ENCODE results near the gene ANKRD11. TPM values are rescaled to one million over a fixed set of nuclear protein-coding genes. Genes with fewer than 3 reads are reported as not detected.
A peak's percentile ranks its signal among the peaks of the same experiment; 100 is the strongest.

Gene ANKRD11
- total RNA-seq, 2 experiments from 2014 or later: 184 to 235 TPM

DNA sequence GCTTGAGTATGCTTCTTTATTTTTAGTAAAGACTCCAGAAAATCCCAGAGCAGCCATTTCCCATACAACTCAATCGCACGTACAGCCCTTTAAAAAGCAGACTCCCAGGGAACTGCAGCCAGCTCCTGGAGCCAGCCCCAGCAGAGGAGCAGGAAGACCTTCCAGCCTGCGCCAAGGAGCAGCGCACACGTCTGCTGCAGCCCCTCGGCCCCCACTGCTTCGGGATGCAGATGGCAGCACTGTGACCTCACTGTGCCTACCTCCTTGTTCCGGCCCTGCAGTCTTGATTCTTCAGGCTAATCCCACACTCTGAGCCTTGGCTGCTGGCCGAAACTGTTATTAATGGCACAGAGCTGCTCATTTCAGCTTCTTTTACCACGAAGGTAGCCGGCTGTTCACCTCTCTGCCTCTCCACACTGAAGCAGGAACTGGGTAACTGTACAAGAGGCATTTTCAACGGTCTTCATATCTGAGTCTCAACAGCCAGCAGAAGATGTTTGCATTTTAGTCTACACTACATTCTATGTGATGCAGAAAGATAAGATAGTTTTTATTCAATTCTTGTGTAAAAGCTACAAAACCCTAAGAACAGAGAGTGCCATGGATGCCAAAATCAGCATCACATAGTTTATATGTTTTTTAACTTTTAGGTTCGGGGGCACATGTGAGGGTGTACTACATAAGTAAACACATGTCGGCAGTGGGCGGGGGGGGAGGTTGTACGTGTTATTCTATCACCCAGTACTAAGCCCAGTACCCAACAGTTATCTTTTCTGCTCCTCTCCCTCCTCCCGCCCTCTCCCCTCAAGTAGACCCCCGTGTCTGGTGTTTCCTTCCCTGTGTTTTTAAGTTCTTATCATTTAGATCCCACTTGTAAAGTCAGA is 130.9 kb downstream of the ANKRD11 start:
- Mint-ChIP-seq H3K27me3 (no peaks in the 10 kb centered on the region), H3K4me1 (peaks cover 92% of the 10 kb centered on the region)

DNA sequence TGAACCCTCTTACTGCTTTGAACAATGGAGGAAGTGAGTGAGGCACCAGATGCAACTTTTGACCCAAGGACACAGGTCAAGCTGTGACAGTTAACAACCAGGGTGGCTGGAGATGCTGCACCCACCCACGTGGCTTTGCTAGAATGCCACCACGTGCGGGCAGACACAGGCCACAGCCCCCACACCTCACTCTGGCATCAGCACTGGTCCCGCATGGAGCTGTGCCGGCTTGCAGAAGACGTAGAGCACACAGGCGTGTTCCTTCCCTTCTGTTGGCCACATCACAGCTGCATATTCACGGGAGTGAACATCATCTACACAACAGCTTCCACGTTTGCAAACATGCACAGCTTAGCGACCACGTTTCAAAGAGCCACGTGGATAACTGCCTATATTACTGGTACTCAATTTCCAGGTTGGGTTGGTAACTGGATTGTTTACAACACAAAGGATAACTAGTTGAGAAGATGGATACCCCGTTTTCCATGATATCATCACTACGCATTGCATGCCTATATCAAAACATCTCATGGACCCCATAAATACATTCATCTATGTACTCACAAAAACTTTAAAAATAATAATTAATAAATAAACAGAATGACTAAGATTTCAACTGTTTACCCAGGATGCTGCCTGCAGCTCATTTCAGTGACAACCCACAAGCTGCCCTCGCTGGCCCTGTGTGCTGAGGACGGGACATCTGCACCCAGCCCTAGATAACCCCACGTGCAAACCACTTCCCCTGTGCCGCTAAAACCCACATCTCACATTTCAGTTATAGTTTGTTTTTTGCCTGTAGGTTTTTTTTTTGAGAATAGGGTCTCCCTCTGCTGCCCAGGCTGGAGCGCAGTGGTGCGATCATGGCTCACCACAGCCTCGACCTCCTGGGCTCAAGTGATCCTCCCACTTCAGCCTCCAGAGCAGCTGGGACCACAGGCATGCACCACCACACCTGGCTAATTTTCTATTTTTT is 132.0 kb downstream of the ANKRD11 start:
- H3K9me3 Mint-ChIP-seq (ENCODE audit: low read depth): no peaks in the 10 kb centered on the region
- CTCF ChIA-PET: interaction anchor here (1.0 to 2.5 kb wide), 9 partner anchors 11 to 199 kb away, joined by 3 to 11 read pairs (median 4); no protein-coding TSS in a partner anchor
- H3K36me3 Mint-ChIP-seq: peaks cover 21% of the 10 kb centered on the region
- peak; percentile 89 for DNase-seq
- peak overlapping the region; percentile 69 for H3K4me3 Mint-ChIP-seq
- peaks cover 89% of the 10 kb centered on the region for H3K4me1 Mint-ChIP-seq
- no peaks in the 10 kb centered on the region for H3K27me3 Mint-ChIP-seq
- peak overlapping the region; percentile 89 for H3K27ac Mint-ChIP-seq
- peak; percentile 52 for ATAC-seq

More for the DNA sequence above, 130.9 kb downstream of the ANKRD11 start:
- CTCF ChIA-PET: interaction anchor here (1.2 to 2.5 kb wide), 8 partner anchors 12 to 197 kb away, joined by 3 to 11 read pairs (median 3); no protein-coding TSS in a partner anchor
- DNase-seq (no peak), ATAC-seq (no peak)
- Mint-ChIP-seq H3K4me3 (peak overlapping the region; percentile 69), H3K36me3 (peaks cover 21% of the 10 kb centered on the region), H3K9me3 (ENCODE audit: low read depth) (no peaks in the 10 kb centered on the region), H3K27ac (peak overlapping the region; percentile 89)

DNA sequence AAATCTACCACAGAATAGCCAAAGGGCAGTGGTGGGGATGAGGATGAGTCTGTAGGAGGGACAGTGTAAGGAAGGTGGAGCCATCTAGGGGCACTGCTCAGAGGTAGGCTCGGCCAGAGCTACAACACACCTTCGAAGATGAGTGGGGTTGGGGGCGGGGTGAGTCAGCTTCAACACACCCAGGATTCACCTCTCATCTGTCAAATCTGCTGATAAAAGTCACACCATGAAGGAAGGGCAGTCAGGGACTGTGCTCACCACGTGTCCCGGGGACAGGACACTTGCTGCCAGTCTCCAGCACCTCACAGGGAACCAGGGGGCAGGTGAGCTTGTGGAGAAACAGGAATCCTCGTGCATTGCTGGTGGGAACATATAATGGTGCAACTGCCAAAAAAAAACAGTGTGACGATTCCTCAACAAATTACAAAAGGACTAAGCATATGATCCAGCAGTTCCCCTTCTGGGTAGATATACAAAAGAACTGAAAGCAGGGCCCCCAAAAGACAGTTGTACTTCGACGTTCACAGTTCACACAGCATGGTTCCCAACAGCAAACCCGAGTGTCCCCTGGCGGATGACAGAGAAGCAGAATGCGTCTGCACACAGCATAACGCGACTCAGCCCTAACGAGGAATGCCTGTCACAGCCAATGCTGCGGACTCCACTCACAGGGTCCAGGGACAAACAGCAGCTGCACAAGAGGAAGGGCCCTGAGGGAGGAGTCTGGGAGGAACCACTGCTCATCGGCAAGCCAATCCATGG is 133.1 kb downstream of the ANKRD11 start:
- ATAC-seq: no peak
- Mint-ChIP-seq H3K27ac (peak overlapping the region; percentile 89), H3K4me1 (peaks cover 90% of the 10 kb centered on the region), H3K36me3 (peaks cover 27% of the 10 kb centered on the region), H3K27me3 (no peaks in the 10 kb centered on the region), H3K4me3 (peak overlapping the region; percentile 48), H3K9me3 (ENCODE audit: low read depth) (no peaks in the 10 kb centered on the region)
- CTCF ChIA-PET: interaction anchor here (0.6 to 2.5 kb wide), 8 partner anchors 11 to 66 kb away, joined by 3 to 11 read pairs (median 4); no protein-coding TSS in a partner anchor
- peak; percentile 65 for DNase-seq

DNA sequence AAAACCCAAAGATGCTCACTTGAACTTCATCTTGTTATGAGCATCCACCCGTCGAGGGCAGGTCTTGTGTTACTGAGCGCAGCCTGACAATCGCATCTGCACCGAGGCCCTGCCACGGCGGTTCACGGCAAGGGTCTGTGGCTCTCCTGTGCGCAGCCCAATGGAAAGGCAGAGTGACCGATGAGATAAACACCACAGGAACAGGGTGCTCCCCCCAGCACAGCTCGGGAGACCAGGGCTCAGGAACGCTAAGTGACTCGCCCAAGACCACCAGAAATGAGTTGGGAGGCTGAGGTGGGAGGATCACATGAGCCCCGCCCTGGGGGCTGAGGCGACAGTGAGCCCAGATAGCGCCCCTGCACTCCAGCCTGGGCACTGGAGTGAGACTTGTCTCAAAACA is 134.7 kb downstream of the ANKRD11 start:
- peak overlapping the region; percentile 66 for H3K27ac Mint-ChIP-seq
- DNase-seq: no peak
- no peak for ATAC-seq
- H3K36me3 Mint-ChIP-seq: peaks cover 32% of the 10 kb centered on the region
- no peaks in the 10 kb centered on the region for H3K27me3 Mint-ChIP-seq
- CTCF ChIA-PET: interaction anchor here (1.4 kb wide), 1 partner anchor 23 kb away, joined by 4 read pairs; no protein-coding TSS in a partner anchor
- H3K4me1 Mint-ChIP-seq: peaks cover 89% of the 10 kb centered on the region
- H3K9me3 Mint-ChIP-seq (ENCODE audit: low read depth): no peaks in the 10 kb centered on the region
- no peak overlapping the region for H3K4me3 Mint-ChIP-seq

DNA sequence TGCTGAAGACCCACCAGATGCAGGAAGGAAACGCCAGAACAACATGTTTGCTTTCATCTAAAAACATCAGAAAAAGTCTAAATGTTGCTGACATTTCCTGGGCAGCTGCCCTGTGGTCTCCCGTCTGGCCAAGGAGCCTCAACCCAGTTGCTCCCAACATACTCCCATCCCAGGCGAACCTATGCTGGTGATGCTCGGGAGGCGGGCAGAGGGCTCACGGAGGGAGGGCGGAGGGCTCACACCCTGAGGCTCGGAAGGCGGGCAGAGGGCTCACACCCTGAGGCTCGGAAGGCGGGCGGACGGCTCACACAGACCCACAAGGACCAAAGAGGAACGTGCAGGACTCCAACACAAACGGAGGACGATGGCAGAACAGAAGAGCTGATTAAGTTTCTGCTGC is 135.4 kb downstream of the ANKRD11 start:
- peaks cover 31% of the 10 kb centered on the region for H3K36me3 Mint-ChIP-seq
- no peaks in the 10 kb centered on the region for H3K9me3 Mint-ChIP-seq (ENCODE audit: low read depth)
- DNase-seq: no peak
- H3K27ac Mint-ChIP-seq: no peak overlapping the region
- no peak for ATAC-seq
- H3K4me1 Mint-ChIP-seq: peaks cover 89% of the 10 kb centered on the region
- CTCF ChIA-PET: no interaction called here
- no peaks in the 10 kb centered on the region for H3K27me3 Mint-ChIP-seq
- H3K4me3 Mint-ChIP-seq: no peak overlapping the region

DNA sequence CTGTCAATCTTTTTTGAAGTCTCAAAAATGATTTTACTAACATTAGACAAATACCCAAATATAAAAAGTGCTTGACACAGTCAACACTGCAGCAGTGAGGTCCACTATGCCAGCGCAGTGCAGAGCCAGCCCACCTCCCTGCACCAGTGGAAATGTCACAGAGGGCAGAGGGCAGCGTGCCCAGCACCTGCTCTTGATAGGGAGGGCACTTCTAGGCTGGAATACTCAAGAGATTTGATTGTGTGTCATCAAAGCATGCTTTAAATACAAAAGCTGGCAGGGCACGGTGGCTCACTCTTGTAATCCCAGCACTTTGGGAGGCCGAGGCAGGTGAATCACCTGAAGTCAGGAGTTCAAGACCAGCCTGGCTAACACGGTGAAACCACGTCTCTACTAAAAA is 136.0 kb downstream of the ANKRD11 start:
- H3K4me3 Mint-ChIP-seq: no peak overlapping the region
- peaks cover 28% of the 10 kb centered on the region for H3K36me3 Mint-ChIP-seq
- H3K27me3 Mint-ChIP-seq: no peaks in the 10 kb centered on the region
- no peak for DNase-seq
- H3K9me3 Mint-ChIP-seq (ENCODE audit: low read depth): no peaks in the 10 kb centered on the region
- ATAC-seq: no peak
- H3K27ac Mint-ChIP-seq: no peak overlapping the region
- peaks cover 89% of the 10 kb centered on the region for H3K4me1 Mint-ChIP-seq
- CTCF ChIA-PET: interaction anchor here (1.4 kb wide), 1 partner anchor 12 kb away, joined by 4 read pairs; no protein-coding TSS in a partner anchor

DNA sequence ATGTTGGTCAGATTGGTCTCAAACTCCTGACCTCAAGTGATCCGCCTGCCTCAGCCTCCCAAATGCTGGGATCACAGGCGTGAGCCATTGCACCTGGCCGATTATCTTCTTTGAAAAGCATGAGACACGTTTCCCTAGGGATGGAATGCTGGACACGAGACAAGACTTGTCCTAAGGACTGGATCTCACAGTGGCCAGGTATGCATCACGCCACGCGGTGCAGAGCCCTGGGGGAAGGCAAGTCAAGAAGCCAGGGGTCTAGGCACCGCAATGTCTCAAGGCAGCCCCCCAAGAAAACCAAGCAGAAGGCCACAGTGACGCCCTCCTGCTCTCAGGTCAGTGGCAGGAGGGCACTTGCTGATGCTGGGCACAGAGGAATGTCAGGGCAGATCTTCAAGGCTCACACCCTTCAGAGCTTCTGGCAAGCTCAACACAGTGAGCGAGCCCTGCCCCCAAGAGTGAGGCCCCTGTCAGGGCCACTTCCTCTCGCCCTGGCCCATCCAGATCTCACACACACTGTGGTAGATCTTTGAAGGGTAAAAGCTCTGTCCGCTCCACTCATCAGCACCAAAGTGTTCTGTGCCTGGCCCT is 138.2 kb downstream of the ANKRD11 start:
- CTCF ChIA-PET: interaction anchor here (1.7 kb wide), 1 partner anchor 157 kb away, joined by 6 read pairs; the partner anchor contains the start of gene SPG7
- H3K27ac Mint-ChIP-seq: peak overlapping the region; percentile 72
- ATAC-seq: peak; percentile 38
- no peak for DNase-seq
- peaks cover 24% of the 10 kb centered on the region for H3K36me3 Mint-ChIP-seq
- H3K9me3 Mint-ChIP-seq (ENCODE audit: low read depth): no peaks in the 10 kb centered on the region
- peaks cover 79% of the 10 kb centered on the region for H3K4me1 Mint-ChIP-seq
- H3K27me3 Mint-ChIP-seq: no peaks in the 10 kb centered on the region
- no peak overlapping the region for H3K4me3 Mint-ChIP-seq

DNA sequence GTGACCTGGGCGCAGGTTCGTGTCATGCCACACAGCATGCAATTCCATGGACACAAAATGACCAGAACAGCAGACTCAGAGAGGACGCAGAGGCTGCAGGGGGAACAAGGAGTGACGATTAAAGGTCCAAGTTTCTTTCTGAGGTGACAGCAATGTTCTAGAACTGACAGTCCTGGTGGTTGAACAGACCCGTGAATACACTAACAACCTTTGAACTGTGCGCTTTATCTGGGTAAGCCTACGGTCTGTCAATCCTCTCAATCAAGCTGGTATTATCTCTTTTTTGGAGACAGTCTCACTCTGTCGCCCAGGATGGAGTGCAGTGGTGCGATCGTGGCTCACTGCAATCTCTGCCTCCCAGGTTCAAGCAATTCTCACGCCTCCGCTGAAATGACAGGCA is 138.7 kb downstream of the ANKRD11 start:
- ATAC-seq: no peak
- Mint-ChIP-seq H3K9me3 (ENCODE audit: low read depth) (no peaks in the 10 kb centered on the region), H3K4me1 (peaks cover 80% of the 10 kb centered on the region), H3K27ac (no peak overlapping the region), H3K4me3 (no peak overlapping the region), H3K36me3 (peaks cover 20% of the 10 kb centered on the region), H3K27me3 (no peaks in the 10 kb centered on the region)
- no peak for DNase-seq
- CTCF ChIA-PET: interaction anchor here (1.7 kb wide), 1 partner anchor 157 kb away, joined by 6 read pairs; the partner anchor contains the start of gene SPG7

DNA sequence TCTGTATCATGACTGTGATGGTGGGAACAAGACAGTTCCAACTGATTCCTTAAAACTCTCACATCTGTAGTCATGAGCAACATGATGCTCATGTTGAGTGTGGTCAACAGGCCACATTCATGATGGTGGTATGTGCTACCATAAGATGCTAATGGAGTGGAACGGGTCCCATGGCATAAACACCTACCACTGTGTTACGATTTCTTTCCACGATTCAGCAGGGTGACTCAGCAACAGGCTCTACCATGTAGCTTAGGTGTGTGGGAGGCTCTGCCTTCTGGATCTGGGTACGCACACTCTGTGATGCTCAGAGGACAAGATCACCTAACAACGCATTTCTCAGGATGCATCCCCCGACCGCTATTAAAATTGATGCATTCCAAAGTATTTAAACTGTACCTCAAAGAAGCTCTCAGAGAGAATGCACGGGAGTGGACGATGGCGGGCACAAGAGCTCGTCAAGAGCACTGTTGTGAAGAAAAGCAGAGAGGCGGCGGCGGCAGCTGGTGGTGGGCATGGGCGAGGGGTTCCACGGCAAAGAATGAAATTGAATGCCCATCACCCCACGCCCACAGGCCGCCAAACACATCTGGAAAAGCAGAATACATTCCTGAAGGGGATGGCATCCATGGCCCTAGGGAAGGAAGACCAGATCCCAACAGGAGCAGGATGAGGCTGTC is 139.5 kb downstream of the ANKRD11 start:
- Mint-ChIP-seq H3K4me1 (peaks cover 82% of the 10 kb centered on the region), H3K4me3 (no peak overlapping the region), H3K27ac (peak overlapping the region; percentile 35), H3K36me3 (peaks cover 17% of the 10 kb centered on the region), H3K27me3 (no peaks in the 10 kb centered on the region), H3K9me3 (ENCODE audit: low read depth) (no peaks in the 10 kb centered on the region)
- CTCF ChIA-PET: interaction anchor here (0.7 to 1.4 kb wide), 3 partner anchors 10 to 44 kb away, joined by 3 read pairs; no protein-coding TSS in a partner anchor
- DNase-seq (no peak), ATAC-seq (peak; percentile 53)

DNA sequence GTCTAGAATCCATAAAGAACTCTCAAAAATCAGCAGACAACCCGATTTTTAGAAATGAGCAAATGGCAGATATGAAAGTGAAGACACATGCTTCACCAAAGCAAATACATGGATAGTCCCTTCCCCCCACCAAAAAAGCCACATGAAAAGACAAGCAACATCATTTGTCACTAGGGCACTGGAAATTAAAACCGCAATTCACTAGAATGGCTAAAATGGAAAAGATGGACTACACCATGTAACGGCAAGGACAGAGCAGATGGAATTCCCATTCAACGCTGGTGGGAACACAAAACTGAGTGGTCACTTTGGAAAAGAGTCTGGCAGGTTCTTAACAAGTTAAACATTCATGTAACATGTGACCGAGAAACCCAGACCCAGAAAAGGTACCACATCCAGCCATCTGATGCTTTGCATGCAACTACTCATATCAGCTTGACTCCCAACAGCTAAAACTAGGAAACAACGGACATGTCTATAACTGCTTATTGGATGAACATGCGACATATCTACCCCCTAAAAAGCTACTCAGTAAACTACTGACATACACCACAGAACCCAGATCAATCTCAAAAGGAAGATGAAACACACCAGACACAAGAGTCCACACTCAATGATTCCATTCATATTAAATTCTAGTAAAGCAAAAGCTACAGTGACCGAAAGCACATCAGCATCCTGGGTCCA is 140.3 kb downstream of the ANKRD11 start:
- DNase-seq (no peak), ATAC-seq (peak; percentile 14)
- no peaks in the 10 kb centered on the region for H3K9me3 Mint-ChIP-seq (ENCODE audit: low read depth)
- peak overlapping the region; percentile 2 for H3K4me3 Mint-ChIP-seq
- peaks cover 79% of the 10 kb centered on the region for H3K4me1 Mint-ChIP-seq
- peaks cover 16% of the 10 kb centered on the region for H3K36me3 Mint-ChIP-seq
- no peaks in the 10 kb centered on the region for H3K27me3 Mint-ChIP-seq
- CTCF ChIA-PET: interaction anchor here (0.7 to 1.4 kb wide), 3 partner anchors 11 to 45 kb away, joined by 3 read pairs; no protein-coding TSS in a partner anchor
- H3K27ac Mint-ChIP-seq: peak overlapping the region; percentile 44

DNA sequence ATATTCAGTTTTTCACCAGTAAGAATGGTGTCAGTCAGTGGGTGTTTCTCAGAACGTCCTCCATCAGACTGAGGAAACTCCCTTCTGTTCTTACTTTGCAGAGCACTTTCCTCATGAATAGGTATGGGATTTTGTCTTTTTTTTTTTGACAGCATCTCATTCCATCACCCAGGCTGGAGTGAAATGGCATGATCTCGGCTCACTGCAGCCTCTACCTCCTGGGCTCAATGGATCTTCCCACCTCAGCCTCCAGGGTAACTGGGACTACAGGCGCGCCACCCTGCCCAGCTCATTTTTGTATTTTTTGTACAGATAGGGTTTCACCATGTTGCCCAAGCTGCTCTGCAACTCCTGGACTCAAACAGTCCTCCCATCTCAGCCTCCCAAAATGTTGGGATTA is 142.6 kb downstream of the ANKRD11 start:
- Mint-ChIP-seq H3K4me3 (no peak overlapping the region), H3K27me3 (no peaks in the 10 kb centered on the region), H3K27ac (no peak overlapping the region), H3K9me3 (ENCODE audit: low read depth) (no peaks in the 10 kb centered on the region), H3K4me1 (peaks cover 74% of the 10 kb centered on the region), H3K36me3 (peaks cover 15% of the 10 kb centered on the region)
- CTCF ChIA-PET: interaction anchor here (1.2 kb wide), 1 partner anchor 11 kb away, joined by 3 read pairs; no protein-coding TSS in a partner anchor
- DNase-seq (no peak), ATAC-seq (no peak)
